H9 (cell line): ENCODE data around the gene FANCG. TPM values are rescaled to one million over a fixed set of nuclear protein-coding genes. Genes with fewer than 3 reads are reported as not detected.

Source experiments
- DNase-seq: peaks from one replicate; pipeline ENCODE4 v3.0.0-alpha.2; 2017
- H2AFZ ChIP-seq: one replicate; pipeline ENCODE4 v1.6.1; 2013; ENCODE audit warnings: mild to moderate bottlenecking, low read length, control low read depth, moderate library complexity
- H2AK5ac ChIP-seq: 2 replicates; pipeline ENCODE4 v1.6.1; 2013; ENCODE audit warnings: low read length, control low read depth, mixed read lengths; ENCODE audit not compliant: insufficient read length
- H2BK120ac ChIP-seq: one replicate; pipeline ENCODE4 v1.6.1; 2013; ENCODE audit warnings: low read depth, mild to moderate bottlenecking, low read length, control low read depth, inconsistent platforms; ENCODE audit not compliant: poor library complexity, severe bottlenecking
- H2BK12ac ChIP-seq: 2 replicates; pipeline ENCODE4 v1.6.1; 2013; ENCODE audit warnings: low read length, control low read depth, mixed read lengths, low read depth; ENCODE audit not compliant: insufficient read length
- H2BK15ac ChIP-seq: 2 replicates; pipeline ENCODE4 v1.6.1; 2013; ENCODE audit warnings: low read depth, low read length, control low read depth
- H2BK20ac ChIP-seq: one replicate; pipeline ENCODE4 v1.6.1; 2013; ENCODE audit warnings: low read depth, mild to moderate bottlenecking, low read length, control low read depth, inconsistent platforms; ENCODE audit not compliant: poor library complexity, severe bottlenecking
- H2BK5ac ChIP-seq: 2 replicates; pipeline ENCODE4 v1.6.1; 2013; ENCODE audit warnings: low read length, control low read depth, mixed read lengths; ENCODE audit not compliant: insufficient read length
- H3K14ac ChIP-seq: 2 replicates; pipeline ENCODE4 v1.6.1; 2013; ENCODE audit warnings: low read length, control low read depth; ENCODE audit not compliant: insufficient read depth
- H3K18ac ChIP-seq: 2 replicates; pipeline ENCODE4 v1.6.1; 2013; ENCODE audit warnings: low read depth, mild to moderate bottlenecking, mixed read lengths, low read length, control low read depth; ENCODE audit not compliant: insufficient read length
- H3K23ac ChIP-seq: 2 replicates; pipeline ENCODE4 v1.6.1; 2013; ENCODE audit warnings: low read length, control low read depth, mixed read lengths, low read depth; ENCODE audit not compliant: insufficient read length
- H3K23me2 ChIP-seq: 2 replicates; pipeline ENCODE4 v1.6.1; 2013; ENCODE audit warnings: low read depth, mild to moderate bottlenecking, mixed read lengths, low read length, control low read depth; ENCODE audit not compliant: insufficient read length, poor library complexity, severe bottlenecking
- H3K27ac ChIP-seq: 2 replicates; pipeline ENCODE4 v1.5.1; 2013; ENCODE audit warnings: low read length, control low read depth, mixed read lengths, low read depth; ENCODE audit not compliant: insufficient read length
- H3K27me3 ChIP-seq: 2 replicates; pipeline ENCODE4 v1.6.1; 2013; ENCODE audit warnings: low read length, control low read depth, inconsistent platforms; ENCODE audit not compliant: insufficient read depth
- H3K4ac ChIP-seq: 2 replicates; pipeline ENCODE4 v1.6.1; 2013; ENCODE audit warnings: low read depth, mild to moderate bottlenecking, control low read depth, inconsistent platforms, low read length, moderate library complexity
- H3K4me1 ChIP-seq: 2 replicates; pipeline ENCODE4 v1.6.1; 2013; ENCODE audit warnings: low read length, control low read depth, inconsistent platforms; ENCODE audit not compliant: insufficient read depth
- H3K4me2 ChIP-seq: 2 replicates; pipeline ENCODE4 v1.6.1; 2013; ENCODE audit warnings: low read length, control low read depth, mixed read lengths; ENCODE audit not compliant: insufficient read length, insufficient read depth
- H3K56ac ChIP-seq: 2 replicates; pipeline ENCODE4 v1.6.1; 2013; ENCODE audit warnings: low read depth, mild to moderate bottlenecking, mixed read lengths, low read length, control low read depth; ENCODE audit not compliant: insufficient read length
- H3K79me1 ChIP-seq: 2 replicates; pipeline ENCODE4 v1.6.1; 2013; ENCODE audit warnings: low read depth, mild to moderate bottlenecking, moderate library complexity, low read length, control low read depth, inconsistent platforms; ENCODE audit not compliant: insufficient read depth, poor library complexity, severe bottlenecking
- H3K79me2 ChIP-seq: 2 replicates; pipeline ENCODE4 v1.6.1; 2013; ENCODE audit warnings: low read length, control low read depth, inconsistent platforms; ENCODE audit not compliant: insufficient read depth
- H3K9ac ChIP-seq: 2 replicates; pipeline ENCODE4 v1.6.1; 2013; ENCODE audit warnings: low read length, control low read depth, mixed read lengths; ENCODE audit not compliant: insufficient read length; ENCODE audit errors: extremely low read depth
- H3K9me3 ChIP-seq: one replicate; pipeline ENCODE4 v1.6.1; 2013; ENCODE audit warnings: low read depth, low read length, inconsistent platforms; ENCODE audit not compliant: control insufficient read depth
- H3T11ph ChIP-seq: one replicate; pipeline ENCODE4 v1.6.1; 2013; ENCODE audit warnings: mild to moderate bottlenecking, low read length, control low read depth, inconsistent platforms
- H4K20me1 ChIP-seq: one replicate; pipeline ENCODE4 v1.6.1; 2013; ENCODE audit not compliant: control insufficient read depth, insufficient read length, insufficient read depth
- H4K5ac ChIP-seq: 2 replicates; pipeline ENCODE4 v1.6.1; 2013; ENCODE audit warnings: low read depth, mild to moderate bottlenecking, mixed read lengths, low read length, control low read depth; ENCODE audit not compliant: insufficient read length
- H4K8ac ChIP-seq: replicated peaks from 2 replicates; pipeline ENCODE4 v1.6.1; 2013; ENCODE audit warnings: low read length, control low read depth, mixed read lengths, low read depth; ENCODE audit not compliant: insufficient read length
- H4K91ac ChIP-seq: 2 replicates; pipeline ENCODE4 v1.6.1; 2013; ENCODE audit warnings: low read depth, mild to moderate bottlenecking, moderate library complexity, mixed read lengths, low read length, control low read depth; ENCODE audit not compliant: insufficient read length
- H3K27ac Mint-ChIP-seq, 3 experiments: 2 replicates in 2 of 3; 3 replicates in 1 of 3; pipeline ENCODE4 v1.8.0; 2020 to 2021; ENCODE audit warnings: mixed read lengths in 3 of 3, mild to moderate bottlenecking in 1 of 3, moderate library complexity in 1 of 3
- H3K27me3 Mint-ChIP-seq: 2 replicates; pipeline ENCODE4 v1.8.0; 2021; ENCODE audit warnings: low read depth, mild to moderate bottlenecking, moderate library complexity, mixed read lengths
- H3K36me3 Mint-ChIP-seq, 3 experiments: 2 replicates in 2 of 3; 3 replicates in 1 of 3; pipeline ENCODE4 v1.8.0; 2020 to 2021; ENCODE audit warnings: low read depth in 3 of 3, mixed read lengths in 3 of 3; ENCODE audit not compliant: insufficient read depth in 1 of 3
- H3K4me1 Mint-ChIP-seq, 2 experiments: 2 replicates each; pipeline ENCODE4 v1.8.0; 2020; ENCODE audit warnings: mixed read lengths in 2 of 2
- H3K4me3 Mint-ChIP-seq, 2 experiments: 2 replicates in 1 of 2; 3 replicates in 1 of 2; pipeline ENCODE4 v1.8.0; 2020 to 2021; ENCODE audit warnings: mild to moderate bottlenecking in 2 of 2, mixed read lengths in 2 of 2, moderate library complexity in 1 of 2
- H3K9me3 Mint-ChIP-seq, 2 experiments: 2 replicates in 1 of 2; 3 replicates in 1 of 2; pipeline ENCODE4 v1.8.0; 2020; ENCODE audit warnings: mild to moderate bottlenecking in 2 of 2, mixed read lengths in 2 of 2, moderate library complexity in 1 of 2
- WGBS: extraction: QIAGEN DNeasy Blood & Tissue Kit; methylation state at CpG from one replicate; pipeline ENCODE4 v1.1.7; 2013; ENCODE audit warnings: missing lambda C conversion rate, low lambda C conversion rate, mixed read lengths; ENCODE audit not compliant: insufficient read length; ENCODE audit errors: extremely low coverage; 5-methylcytosine and 5-hydroxymethylcytosine counted together
- total RNA-seq: library from RNA; stranded (reverse); gene quantifications from 2 replicates; pipeline ENCODE4 v1.2.1, GENCODE V29; 2021
- TF ChIP-seq, protein P1 (sequence below): fragments of 200-600 bp; sonication (generic); conservative IDR thresholded peaks from 3 replicates; pipeline ENCODE4 v1.8.0; 2021; ENCODE audit warnings: antibody characterized with exemption, mild to moderate bottlenecking

Gene FANCG
- total RNA-seq, 1 experiment from 2014 or later: 86.9 TPM

DNA sequence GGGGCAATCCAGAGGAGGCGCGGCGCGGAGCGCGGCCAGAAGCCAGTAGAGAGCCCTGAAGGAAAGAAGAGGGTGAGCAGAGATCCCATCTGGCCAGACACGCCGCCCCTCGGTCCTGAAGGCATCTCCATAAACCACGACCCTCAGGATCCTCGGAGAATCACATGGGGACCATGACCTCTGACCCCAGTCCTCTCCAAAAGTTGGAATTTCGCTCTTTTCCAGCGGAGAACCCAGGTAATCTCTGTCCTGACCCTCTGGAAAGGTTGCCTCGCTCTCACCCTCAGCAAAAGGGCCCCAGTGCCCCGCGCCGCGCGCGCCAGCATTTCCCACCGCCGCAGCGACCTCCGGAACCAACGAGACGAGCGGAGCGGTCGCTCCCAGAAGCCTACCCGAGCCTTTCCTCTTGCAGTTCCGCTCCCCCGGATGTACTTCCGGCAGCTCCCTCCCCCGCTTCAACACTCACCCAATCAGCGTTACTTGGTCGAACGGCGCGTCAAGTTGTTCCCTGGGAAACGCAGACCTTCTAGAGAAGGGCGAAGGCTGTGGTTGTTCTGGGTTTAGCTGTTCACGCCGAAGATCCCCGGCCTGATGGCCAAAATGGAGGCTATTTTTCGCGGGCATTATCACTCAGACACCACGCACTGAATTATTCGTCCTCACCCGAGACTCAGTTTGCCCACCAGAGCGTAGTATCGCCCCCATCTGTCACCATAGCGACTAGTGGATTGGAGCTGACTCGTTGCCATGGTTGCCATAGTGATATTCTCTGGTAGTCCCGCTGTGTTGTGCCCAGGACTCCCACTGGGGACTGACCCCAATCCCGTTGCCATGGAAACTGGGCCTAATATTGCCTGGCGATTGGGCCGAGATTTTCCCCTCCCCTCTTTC lies 23.3 kb upstream of the FANCG start, which contains the start of gene STOML2:
STOML2 (minus strand) TSS at position 363 of the 891 bp plus-strand sequence; CDS start at position 326, 37 bp downstream.
- H2AFZ ChIP-seq: no peak within 1 kb of the TSS
- no CpG with 5 or more reads among the region's 57 CpGs for WGBS

More for the DNA sequence above, 23.3 kb upstream of the FANCG start, which contains the start of gene STOML2:
- Histone ChIP-seq H4K91ac (peak within 1 kb of the TSS; percentile 29), H3K14ac (peak within 1 kb of the TSS; percentile 84; the same call in 1 of the 2 replicates), H3K23me2 (peaks cover 10% of the 10 kb centered on the region), H2BK12ac (no peak within 1 kb of the TSS), H2BK20ac (no peak within 1 kb of the TSS), H3K79me1 (peaks cover 9% of the 10 kb centered on the region), H3K23ac (no peak within 1 kb of the TSS), H3K4me1 (no peaks in the 10 kb centered on the region), H4K5ac (no peak within 1 kb of the TSS), H3T11ph (peak within 1 kb of the TSS; percentile 84), H3K18ac (peak within 1 kb of the TSS; percentile 89), H4K8ac (no peak within 1 kb of the TSS), H2BK5ac (no peak within 1 kb of the TSS), H3K9me3 (no peaks in the 10 kb centered on the region), H3K79me2 (peaks cover 5% of the 10 kb centered on the region; the same call in 1 of the 2 replicates), H3K4me2 (peak within 1 kb of the TSS; percentile 72), H2AK5ac (no peak within 1 kb of the TSS), H2BK120ac (peak within 1 kb of the TSS; percentile 65), H3K27ac (peak within 1 kb of the TSS; percentile 72), H3K9ac (peak within 1 kb of the TSS; percentile 74), H2BK15ac (no peak within 1 kb of the TSS), H4K20me1 (no peaks in the 10 kb centered on the region), H3K27me3 (no peaks in the 10 kb centered on the region), H3K4ac (peak within 1 kb of the TSS; percentile 26; the same call in 1 of the 2 replicates), H3K56ac (no peak within 1 kb of the TSS)
- H3K27me3 Mint-ChIP-seq: no peaks in the 10 kb centered on the region
- H3K4me3 Mint-ChIP-seq: peak within 1 kb of the TSS; percentile 97 to 98
- TF ChIP-seq, protein P1, sequence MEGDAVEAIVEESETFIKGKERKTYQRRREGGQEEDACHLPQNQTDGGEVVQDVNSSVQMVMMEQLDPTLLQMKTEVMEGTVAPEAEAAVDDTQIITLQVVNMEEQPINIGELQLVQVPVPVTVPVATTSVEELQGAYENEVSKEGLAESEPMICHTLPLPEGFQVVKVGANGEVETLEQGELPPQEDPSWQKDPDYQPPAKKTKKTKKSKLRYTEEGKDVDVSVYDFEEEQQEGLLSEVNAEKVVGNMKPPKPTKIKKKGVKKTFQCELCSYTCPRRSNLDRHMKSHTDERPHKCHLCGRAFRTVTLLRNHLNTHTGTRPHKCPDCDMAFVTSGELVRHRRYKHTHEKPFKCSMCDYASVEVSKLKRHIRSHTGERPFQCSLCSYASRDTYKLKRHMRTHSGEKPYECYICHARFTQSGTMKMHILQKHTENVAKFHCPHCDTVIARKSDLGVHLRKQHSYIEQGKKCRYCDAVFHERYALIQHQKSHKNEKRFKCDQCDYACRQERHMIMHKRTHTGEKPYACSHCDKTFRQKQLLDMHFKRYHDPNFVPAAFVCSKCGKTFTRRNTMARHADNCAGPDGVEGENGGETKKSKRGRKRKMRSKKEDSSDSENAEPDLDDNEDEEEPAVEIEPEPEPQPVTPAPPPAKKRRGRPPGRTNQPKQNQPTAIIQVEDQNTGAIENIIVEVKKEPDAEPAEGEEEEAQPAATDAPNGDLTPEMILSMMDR: no peak
- no peaks in the 10 kb centered on the region; a peak in 1 of 5 replicates for H3K9me3 Mint-ChIP-seq
- peaks cover 22 to 47% (median 43%) of the 10 kb centered on the region in 3 experiments for H3K36me3 Mint-ChIP-seq
- peak within 1 kb of the TSS; percentile 92 to 100 (median 100) for H3K27ac Mint-ChIP-seq
- peaks cover 12 to 19% of the 10 kb centered on the region in 2 experiments for H3K4me1 Mint-ChIP-seq
- DNase-seq: peak; percentile 97
